Neutrophil (primary cell): Measurements from ENCODE around the gene DCST1.

Experiments
- H3K27ac ChIP-seq: fragments of 200-600 bp; sonication (generic); 2 replicates; pipeline ENCODE4 v1.5.1; 2016; ENCODE audit warnings: mild to moderate bottlenecking, moderate library complexity
- H3K27me3 ChIP-seq: fragments of 200-600 bp; sonication (generic); 2 replicates; pipeline ENCODE4 v1.6.0; 2016; ENCODE audit warnings: mild to moderate bottlenecking
- H3K36me3 ChIP-seq: fragments of 200-600 bp; sonication (generic); 2 replicates; pipeline ENCODE4 v1.5.1; 2017
- H3K4me1 ChIP-seq, 2 experiments: fragments of 200-600 bp in 1 of 2; sonication (generic) in 1 of 2; 1 replicate in 1 of 2; 2 replicates in 1 of 2; pipeline versions ENCODE4 v1.5.1 to v1.6.1; 2013 to 2016; ENCODE audit warnings: low read depth in 1 of 2, low read length in 1 of 2, mild to moderate bottlenecking in 1 of 2, moderate library complexity in 1 of 2; ENCODE audit not compliant: control insufficient read depth in 1 of 2, insufficient read depth in 1 of 2
- H3K4me3 ChIP-seq, 2 experiments: fragments of 200-600 bp in 1 of 2; sonication (generic) in 1 of 2; 1 replicate in 1 of 2; 2 replicates in 1 of 2; pipeline ENCODE4 v1.5.1; 2013 to 2016; ENCODE audit warnings: low read depth in 1 of 2, low read length in 1 of 2, mild to moderate bottlenecking in 1 of 2, moderate library complexity in 1 of 2
- H3K9me3 ChIP-seq: fragments of 200-600 bp; sonication (generic); 2 replicates; pipeline ENCODE4 v1.5.1; 2016
- TF ChIP-seq, protein P1 (sequence below): fragments of 200-600 bp; sonication (generic); IDR thresholded peaks from 2 replicates; pipeline ENCODE4 v1.5.1; 2016; ENCODE audit warnings: antibody characterized with exemption

DCST1 gene

DNA sequence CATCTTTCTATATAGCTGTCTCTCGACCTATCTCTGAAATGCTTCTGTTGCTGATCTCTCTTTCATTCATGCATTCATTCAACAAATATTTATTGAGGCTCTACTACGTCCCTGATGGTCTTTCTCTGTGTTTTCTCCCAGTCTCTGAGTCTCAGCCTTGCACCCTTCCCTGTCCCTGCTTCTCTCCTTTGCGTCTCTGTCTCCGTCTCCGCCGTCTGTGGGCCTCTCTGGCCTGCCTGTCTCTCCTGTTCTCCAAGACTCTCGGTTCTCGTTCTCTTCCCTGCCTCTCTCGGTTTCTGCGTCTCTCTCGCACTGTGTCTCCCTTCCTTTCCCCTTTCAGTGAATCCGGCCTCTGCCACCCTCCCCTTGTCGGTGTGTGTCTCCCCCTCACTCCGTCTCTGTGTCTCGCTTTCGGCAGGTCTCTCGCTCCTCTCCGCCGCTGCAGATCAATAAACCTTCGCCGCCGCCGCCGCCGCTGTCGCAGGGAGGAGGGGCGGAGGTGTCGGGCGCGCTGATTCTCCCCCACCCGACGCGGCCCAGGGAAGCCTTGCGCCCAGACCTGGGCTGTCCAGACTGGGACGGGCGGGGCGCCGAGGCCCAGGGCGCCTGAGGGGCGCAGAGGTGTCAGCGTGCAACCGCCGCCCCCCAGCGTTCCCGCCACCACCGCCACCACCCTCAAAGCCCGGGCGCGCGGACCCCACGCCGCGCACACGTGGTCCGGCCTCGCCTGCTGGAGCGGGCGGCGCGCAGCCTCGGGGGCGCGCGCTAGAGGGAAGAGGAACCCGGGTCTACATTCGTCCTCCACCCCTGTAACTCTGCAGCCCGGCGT lies 48.1 kb downstream of the DCST1 start:
- TF ChIP-seq, protein P1, sequence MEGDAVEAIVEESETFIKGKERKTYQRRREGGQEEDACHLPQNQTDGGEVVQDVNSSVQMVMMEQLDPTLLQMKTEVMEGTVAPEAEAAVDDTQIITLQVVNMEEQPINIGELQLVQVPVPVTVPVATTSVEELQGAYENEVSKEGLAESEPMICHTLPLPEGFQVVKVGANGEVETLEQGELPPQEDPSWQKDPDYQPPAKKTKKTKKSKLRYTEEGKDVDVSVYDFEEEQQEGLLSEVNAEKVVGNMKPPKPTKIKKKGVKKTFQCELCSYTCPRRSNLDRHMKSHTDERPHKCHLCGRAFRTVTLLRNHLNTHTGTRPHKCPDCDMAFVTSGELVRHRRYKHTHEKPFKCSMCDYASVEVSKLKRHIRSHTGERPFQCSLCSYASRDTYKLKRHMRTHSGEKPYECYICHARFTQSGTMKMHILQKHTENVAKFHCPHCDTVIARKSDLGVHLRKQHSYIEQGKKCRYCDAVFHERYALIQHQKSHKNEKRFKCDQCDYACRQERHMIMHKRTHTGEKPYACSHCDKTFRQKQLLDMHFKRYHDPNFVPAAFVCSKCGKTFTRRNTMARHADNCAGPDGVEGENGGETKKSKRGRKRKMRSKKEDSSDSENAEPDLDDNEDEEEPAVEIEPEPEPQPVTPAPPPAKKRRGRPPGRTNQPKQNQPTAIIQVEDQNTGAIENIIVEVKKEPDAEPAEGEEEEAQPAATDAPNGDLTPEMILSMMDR, result no peak
- no peaks in the 10 kb centered on the region for H3K9me3 ChIP-seq
- H3K36me3 ChIP-seq, result no peaks in the 10 kb centered on the region
- no peak overlapping the region for H3K27ac ChIP-seq
- H3K4me1 ChIP-seq, result peaks cover 57 to 71% of the 10 kb centered on the region in 2 experiments
- H3K27me3 ChIP-seq, result peaks cover 79% of the 10 kb centered on the region
- H3K4me3 ChIP-seq, result peak overlapping the region in 1 of 2 experiments; percentile 50

DNA sequence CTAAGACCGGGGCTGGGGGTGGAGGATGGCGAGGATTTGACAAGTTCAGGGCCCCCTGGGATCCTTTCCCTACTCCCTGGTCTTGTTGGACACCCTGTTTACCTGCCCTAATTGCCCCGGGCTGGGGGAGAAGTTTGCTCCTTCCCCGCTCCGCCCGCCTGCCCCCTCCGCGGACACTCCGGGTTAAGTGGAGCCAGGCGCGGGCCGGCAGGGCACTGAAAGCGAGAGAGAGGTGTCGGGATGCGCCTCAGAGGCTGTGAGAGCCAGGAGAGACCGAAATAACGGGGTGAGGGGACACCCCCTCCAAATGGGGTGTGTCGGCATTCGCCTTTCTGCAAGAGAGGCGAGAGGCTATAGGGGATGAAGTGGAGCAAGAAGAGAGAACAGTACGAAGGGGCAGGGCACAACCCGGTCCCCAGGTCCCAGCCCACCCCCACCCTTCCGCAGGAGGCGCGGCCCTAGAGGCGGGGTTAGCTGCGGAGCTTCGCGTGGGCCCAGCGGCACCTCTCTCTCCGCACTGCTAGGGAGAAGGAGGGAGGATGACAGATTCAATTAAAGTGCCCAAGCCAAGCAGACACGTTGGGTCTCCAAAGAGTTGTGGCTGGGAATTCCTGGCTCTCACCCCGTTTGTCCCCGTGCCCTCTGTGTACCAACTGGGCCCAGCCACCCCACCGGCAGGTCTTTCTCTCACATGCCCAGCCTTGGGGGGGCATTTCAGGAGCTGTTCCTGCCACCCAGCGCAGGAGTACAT lies 48.9 kb downstream of the DCST1 start:
- H3K9me3 ChIP-seq, result no peaks in the 10 kb centered on the region
- H3K4me1 ChIP-seq, result peaks cover 57 to 71% of the 10 kb centered on the region in 2 experiments
- TF ChIP-seq, protein P1, result no peak
- H3K36me3 ChIP-seq, result no peaks in the 10 kb centered on the region
- no peak overlapping the region for H3K27ac ChIP-seq
- peak overlapping the region in 1 of 2 experiments; percentile 50 for H3K4me3 ChIP-seq
- H3K27me3 ChIP-seq, result peaks cover 71% of the 10 kb centered on the region

DNA sequence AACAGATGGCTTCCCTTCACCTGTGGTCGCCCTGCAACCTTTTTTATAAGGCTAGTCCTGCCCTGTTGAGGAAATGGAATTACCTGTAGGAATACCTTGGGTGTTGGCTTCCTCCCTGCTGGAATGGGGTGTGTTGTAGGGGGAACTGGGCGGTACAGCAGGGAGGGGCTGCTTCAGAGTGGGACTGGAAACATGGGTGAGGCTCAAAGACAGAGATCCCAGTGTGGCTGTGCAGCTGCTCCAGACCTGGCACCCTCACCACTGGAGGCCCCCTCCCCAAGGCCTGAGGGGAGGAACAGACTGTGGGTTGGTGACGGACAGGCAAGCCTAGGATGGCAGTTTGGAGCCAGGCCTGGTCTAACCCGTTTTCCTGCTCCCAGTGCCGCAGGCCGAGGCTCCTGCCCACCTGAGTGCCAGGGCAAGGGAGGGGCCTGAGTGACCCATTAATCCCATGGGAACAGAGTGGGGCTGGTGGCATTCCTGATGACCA lies 49.5 kb downstream of the DCST1 start:
- Histone ChIP-seq H3K4me3 (no peak overlapping the region), H3K36me3 (no peaks in the 10 kb centered on the region), H3K4me1 (peaks cover 57 to 71% of the 10 kb centered on the region in 2 experiments), H3K9me3 (no peaks in the 10 kb centered on the region), H3K27ac (no peak overlapping the region), H3K27me3 (peaks cover 65% of the 10 kb centered on the region)
- TF ChIP-seq, protein P1, result no peak

DNA sequence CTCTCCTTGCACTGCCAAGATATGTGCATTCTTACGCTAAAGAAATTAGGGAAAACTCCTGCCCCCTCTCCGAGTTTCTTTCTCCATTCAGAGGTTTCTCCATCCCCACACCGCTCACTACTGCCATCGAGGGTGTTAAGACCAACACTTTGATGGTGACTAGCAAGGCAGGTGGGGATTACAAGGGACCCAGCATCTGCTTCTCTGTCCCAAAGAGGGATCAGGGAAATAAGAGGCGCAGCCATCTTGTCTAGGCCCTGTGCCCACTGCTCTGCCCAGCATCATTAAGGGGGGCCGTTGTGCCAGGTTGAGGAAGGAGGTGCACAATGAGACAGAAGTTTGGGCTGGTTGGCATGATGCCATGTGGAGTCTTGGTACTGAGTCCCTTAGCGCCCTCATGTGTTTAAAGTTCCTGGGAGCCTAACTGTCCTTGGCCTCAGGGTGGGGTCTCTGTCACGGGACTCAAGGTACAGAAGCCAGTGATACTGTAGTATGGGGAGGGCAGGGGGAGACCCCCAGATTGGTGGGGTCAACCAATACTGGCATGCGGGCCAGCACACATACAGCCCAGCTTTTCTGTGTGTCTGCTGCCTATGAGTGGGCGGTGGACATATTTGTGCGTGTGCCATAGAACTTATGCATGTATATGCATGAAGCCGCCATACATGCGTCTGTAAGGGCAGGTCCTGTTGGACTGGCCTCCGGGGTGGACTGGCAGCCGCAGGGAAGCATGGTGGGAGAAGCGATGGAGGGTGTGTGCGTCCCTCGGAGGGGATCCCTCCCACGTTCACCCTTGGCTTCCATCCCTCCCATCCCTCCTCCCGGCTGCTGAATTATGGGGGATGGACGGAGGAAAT lies 50.5 kb downstream of the DCST1 start:
- TF ChIP-seq, protein P1, result no peak
- Histone ChIP-seq H3K4me3 (peak overlapping the region; percentile 75 to 90), H3K36me3 (no peaks in the 10 kb centered on the region), H3K9me3 (no peaks in the 10 kb centered on the region), H3K27me3 (peaks cover 55% of the 10 kb centered on the region), H3K4me1 (peaks cover 54 to 65% of the 10 kb centered on the region in 2 experiments), H3K27ac (peak overlapping the region; percentile 85)
